ENCODE results near the gene LEFTY2.

The LEFTY2 gene

DNA sequence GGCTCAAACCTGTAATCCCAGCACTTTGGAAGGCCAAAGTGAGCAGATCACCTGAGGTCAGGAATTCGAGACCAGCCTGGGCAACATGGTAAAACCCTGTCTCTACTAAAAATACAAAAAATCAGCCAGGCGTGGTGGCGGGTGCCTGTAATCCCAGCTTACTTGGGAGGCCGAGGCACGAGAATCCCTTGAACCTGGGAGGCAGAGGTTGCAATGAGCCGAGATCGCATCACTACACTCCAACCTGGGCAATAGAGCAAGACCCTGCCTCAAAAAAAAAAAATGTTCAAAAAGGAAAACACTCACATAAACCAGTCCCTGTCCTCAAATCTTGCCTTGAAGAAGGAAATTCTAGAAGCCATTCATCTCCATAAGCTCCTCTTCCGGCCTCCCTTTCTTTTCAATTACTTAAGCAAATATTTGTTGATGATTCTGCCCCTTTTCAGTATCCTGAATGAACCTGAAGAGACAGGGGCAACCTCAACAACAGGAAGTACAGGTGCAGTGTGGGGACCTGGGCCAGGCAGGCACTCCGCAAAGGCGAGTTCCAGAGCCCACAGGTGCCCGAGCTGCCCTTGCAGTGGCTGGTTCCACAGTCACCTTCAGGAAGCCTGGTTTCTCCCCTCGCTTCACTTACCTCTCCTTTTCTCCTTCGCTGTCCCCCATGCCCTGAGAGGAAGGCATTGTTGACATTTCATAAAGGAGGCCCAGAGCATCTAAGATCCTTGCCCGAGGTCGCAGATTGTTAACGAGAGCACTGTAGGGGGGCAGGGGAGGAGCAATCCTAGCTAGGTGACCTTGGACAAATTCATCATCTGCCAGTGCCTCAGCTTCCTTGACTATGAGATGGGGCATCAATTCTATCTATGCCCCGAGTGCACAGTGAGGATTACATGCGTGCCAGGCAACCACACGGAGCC is 43.2 kb downstream of the LEFTY2 start:
- H3K36me3 ChIP-seq (ENCODE audit: control insufficient read depth in 2 of 2, insufficient read depth in 1 of 2, low read length in 2 of 2): no peaks in the 10 kb centered on the region
- H3K4me3 ChIP-seq (ENCODE audit: low read depth, low read length): no peak overlapping the region
- no peaks in the 10 kb centered on the region; the same call in 1 of the 2 replicates for H3K4me1 ChIP-seq (ENCODE audit: control insufficient read depth, insufficient read depth, low read length)
- H3K27ac ChIP-seq (ENCODE audit: extremely low read depth, low read depth, low read length): no peak overlapping the region
- 0 out of 2 replicates have a peak, but pooled peaks have one; percentile 31 for TF ChIP-seq ZNF658 (tag by site-specific recombination; IDR thresholded peaks at IDR 0.05)
- TF ChIP-seq ZNF626 (tag by site-specific recombination; IDR thresholded peaks at IDR 0.05): no peak
- no peak for TF ChIP-seq ZNF555 (tag by site-specific recombination; conservative IDR thresholded peaks at IDR 0.05)
- TF ChIP-seq SCRT2 (tag by site-specific recombination; IDR thresholded peaks at IDR 0.05): peak; percentile 33; the same call in 1 of the 2 replicates
- TF ChIP-seq, protein P1, sequence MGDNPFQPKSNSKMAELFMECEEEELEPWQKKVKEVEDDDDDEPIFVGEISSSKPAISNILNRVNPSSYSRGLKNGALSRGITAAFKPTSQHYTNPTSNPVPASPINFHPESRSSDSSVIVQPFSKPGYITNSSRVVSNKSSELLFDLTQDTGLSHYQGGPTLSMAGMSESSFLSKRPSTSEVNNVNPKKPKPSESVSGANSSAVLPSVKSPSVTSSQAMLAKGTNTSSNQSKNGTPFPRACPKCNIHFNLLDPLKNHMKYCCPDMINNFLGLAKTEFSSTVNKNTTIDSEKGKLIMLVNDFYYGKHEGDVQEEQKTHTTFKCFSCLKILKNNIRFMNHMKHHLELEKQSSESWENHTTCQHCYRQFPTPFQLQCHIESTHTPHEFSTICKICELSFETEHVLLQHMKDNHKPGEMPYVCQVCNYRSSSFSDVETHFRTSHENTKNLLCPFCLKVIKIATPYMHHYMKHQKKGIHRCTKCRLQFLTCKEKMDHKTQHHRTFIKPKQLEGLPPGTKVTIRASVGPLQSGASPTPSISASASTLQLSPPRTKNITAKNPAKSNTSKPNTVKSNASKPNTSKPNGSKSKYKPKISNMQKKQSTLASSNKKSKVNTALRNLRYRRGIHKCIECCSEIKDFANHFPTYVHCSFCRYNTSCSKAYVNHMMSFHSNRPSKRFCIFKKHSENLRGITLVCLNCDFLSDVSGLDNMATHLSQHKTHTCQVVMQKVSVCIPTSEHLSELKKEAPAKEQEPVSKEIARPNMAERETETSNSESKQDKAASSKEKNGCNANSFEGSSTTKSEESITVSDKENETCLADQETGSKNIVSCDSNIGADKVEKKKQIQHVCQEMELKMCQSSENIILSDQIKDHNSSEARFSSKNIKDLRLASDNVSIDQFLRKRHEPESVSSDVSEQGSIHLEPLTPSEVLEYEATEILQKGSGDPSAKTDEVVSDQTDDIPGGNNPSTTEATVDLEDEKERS (tag by site-specific recombination; IDR thresholded peaks at IDR 0.05): no peak
- TF ChIP-seq ZNF121 (tag by site-specific recombination; IDR thresholded peaks at IDR 0.05): peak; percentile 96
- TF ChIP-seq ZNF2 (tag by site-specific recombination; IDR thresholded peaks at IDR 0.05): no peak
- TF ChIP-seq MYNN (tag by site-specific recombination; IDR thresholded peaks at IDR 0.05; ENCODE audit: borderline replicate concordance): no peak
- TF ChIP-seq ZNF544 (tag by site-specific recombination; IDR thresholded peaks at IDR 0.05): no peak
- TF ChIP-seq ZNF561 (tag by site-specific recombination; IDR thresholded peaks at IDR 0.05; ENCODE audit: borderline replicate concordance): no peak
- ChIA-PET CTCF (interaction anchor here (0.6 to 3.0 kb wide), 8 partner anchors 8 to 423 kb away, joined by 3 to 21 read pairs (median 3); no protein-coding TSS in a partner anchor), POLR2A (interaction anchor here (0.5 to 2.1 kb wide), 5 partner anchors 16 to 165 kb away, joined by 3 to 17 read pairs (median 4); partner anchors contain the start of genes PYCR2 and TMEM63A)
- H3K9me3 ChIP-seq (ENCODE audit: control insufficient read depth, insufficient read depth, low read depth, low read length): no peaks in the 10 kb centered on the region

DNA sequence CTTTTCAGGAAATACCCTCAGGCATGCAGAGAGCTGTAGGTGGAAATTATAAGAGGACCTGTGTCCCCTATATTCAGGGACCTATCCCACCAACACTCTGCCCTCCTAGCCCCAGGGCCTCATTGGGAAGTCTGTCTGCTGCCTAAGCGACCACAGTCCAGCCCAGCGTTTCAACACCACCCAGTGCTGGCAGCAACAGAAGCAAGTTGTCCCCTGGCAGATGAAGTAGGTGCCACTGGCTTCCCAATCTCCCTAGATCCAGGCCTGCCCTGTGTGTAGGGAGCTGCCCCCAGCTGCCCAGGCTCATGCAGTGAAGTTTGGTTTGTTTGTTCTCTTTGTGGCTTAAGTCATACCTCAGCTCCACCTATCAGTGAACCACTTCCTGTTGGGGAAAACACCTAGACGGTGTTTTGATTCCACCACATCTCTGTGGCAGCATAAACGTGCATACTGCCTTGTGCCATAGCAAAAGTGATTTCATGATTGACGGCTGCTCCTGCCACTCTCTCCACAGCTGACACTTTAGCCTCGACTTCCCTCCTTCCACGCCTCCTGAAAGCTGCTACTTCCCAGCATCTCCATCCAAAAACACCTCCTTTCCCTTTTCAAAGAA is 44.0 kb downstream of the LEFTY2 start:
- H3K36me3 ChIP-seq (ENCODE audit: control insufficient read depth in 2 of 2, insufficient read depth in 1 of 2, low read length in 2 of 2): no peaks in the 10 kb centered on the region
- CTCF ChIA-PET: interaction anchor here (0.6 to 3.0 kb wide), 8 partner anchors 9 to 651 kb away, joined by 3 to 21 read pairs (median 3); no protein-coding TSS in a partner anchor

DNA sequence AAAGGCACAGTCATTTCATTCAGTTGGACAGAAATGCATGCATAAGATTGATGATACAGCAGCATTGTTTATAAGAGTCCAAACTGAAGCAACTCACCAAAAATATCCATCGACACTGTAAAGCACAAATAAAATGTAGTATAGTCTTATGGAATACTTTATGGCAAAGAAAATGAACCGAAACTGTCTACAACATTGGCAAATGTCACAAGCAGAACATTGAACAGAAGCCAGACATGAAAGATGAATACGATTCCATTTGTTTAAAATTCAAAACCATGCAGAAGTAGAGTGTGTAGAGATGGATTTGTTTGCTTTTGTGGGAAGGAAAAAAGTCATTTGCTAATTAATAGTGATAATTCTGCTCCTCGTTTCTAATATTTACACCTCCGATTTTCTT is 44.5 kb downstream of the LEFTY2 start:
- Histone ChIP-seq H3K4me1 (ENCODE audit: control insufficient read depth, insufficient read depth, low read length) (no peaks in the 10 kb centered on the region; the same call in 1 of the 2 replicates), H3K36me3 (ENCODE audit: control insufficient read depth in 2 of 2, insufficient read depth in 1 of 2, low read length in 2 of 2) (no peaks in the 10 kb centered on the region), H3K27ac (ENCODE audit: extremely low read depth, low read depth, low read length) (no peak overlapping the region), H3K4me3 (ENCODE audit: low read depth, low read length) (no peak overlapping the region), H3K9me3 (ENCODE audit: control insufficient read depth, insufficient read depth, low read depth, low read length) (no peaks in the 10 kb centered on the region)
- TF ChIP-seq ZNF211 (tag by site-specific recombination; IDR thresholded peaks at IDR 0.05; ENCODE audit: low read depth) (no peak), KLF1 (tag by site-specific recombination; IDR thresholded peaks at IDR 0.05) (no peak), SETDB1 (IDR thresholded peaks at IDR 0.05; ENCODE audit: insufficient read length, low read length) (no peak), ZNF521 (tag by site-specific recombination; IDR thresholded peaks at IDR 0.05) (no peak), ZNF350 (tag by site-specific recombination; IDR thresholded peaks at IDR 0.05) (no peak), ZEB2 (tag by site-specific recombination; IDR thresholded peaks at IDR 0.05) (no peak), ZNF266 (tag by site-specific recombination; IDR thresholded peaks at IDR 0.05; ENCODE audit: low read depth) (no peak), ZNF560 (tag by site-specific recombination; IDR thresholded peaks at IDR 0.05; ENCODE audit: borderline replicate concordance) (no peak), ZNF501 (tag by site-specific recombination; IDR thresholded peaks at IDR 0.05) (no peak), ZNF10 (tag by site-specific recombination; IDR thresholded peaks at IDR 0.05) (no peak), ZNF549 (tag by site-specific recombination; IDR thresholded peaks at IDR 0.05) (no peak)
- TF ChIP-seq, protein P2, sequence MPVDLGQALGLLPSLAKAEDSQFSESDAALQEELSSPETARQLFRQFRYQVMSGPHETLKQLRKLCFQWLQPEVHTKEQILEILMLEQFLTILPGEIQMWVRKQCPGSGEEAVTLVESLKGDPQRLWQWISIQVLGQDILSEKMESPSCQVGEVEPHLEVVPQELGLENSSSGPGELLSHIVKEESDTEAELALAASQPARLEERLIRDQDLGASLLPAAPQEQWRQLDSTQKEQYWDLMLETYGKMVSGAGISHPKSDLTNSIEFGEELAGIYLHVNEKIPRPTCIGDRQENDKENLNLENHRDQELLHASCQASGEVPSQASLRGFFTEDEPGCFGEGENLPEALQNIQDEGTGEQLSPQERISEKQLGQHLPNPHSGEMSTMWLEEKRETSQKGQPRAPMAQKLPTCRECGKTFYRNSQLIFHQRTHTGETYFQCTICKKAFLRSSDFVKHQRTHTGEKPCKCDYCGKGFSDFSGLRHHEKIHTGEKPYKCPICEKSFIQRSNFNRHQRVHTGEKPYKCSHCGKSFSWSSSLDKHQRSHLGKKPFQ (tag by site-specific recombination; IDR thresholded peaks at IDR 0.05): no peak
- ChIA-PET POLR2A (interaction anchor here (1.0 to 2.1 kb wide), 2 partner anchors 14 to 26 kb away, joined by 3 to 17 read pairs; partner anchors contain the start of gene TMEM63A), CTCF (interaction anchor here (0.6 to 3.0 kb wide), 3 partner anchors 15 to 652 kb away, joined by 3 to 21 read pairs (median 14); no protein-coding TSS in a partner anchor)

More for the DNA sequence above, 44.0 kb downstream of the LEFTY2 start:
- Histone ChIP-seq H3K9me3 (ENCODE audit: control insufficient read depth, insufficient read depth, low read depth, low read length) (no peaks in the 10 kb centered on the region), H3K4me3 (ENCODE audit: low read depth, low read length) (no peak overlapping the region), H3K4me1 (ENCODE audit: control insufficient read depth, insufficient read depth, low read length) (no peaks in the 10 kb centered on the region; the same call in 1 of the 2 replicates), H3K27ac (ENCODE audit: extremely low read depth, low read depth, low read length) (no peak overlapping the region)
- TF ChIP-seq PRDM1 (tag by site-specific recombination; IDR thresholded peaks at IDR 0.05) (peak; percentile 86), ZNF600 (tag by site-specific recombination; IDR thresholded peaks at IDR 0.05) (peak; percentile 69), SP2 (tag by site-specific recombination; IDR thresholded peaks at IDR 0.05) (0 out of 2 replicates have a peak, but pooled peaks have one; percentile 14), ZNF521 (tag by site-specific recombination; IDR thresholded peaks at IDR 0.05) (no peak), ZNF366 (tag by site-specific recombination; conservative IDR thresholded peaks at IDR 0.05) (0 out of 2 replicates have a peak, but pooled peaks have one; percentile 10)
- POLR2A ChIA-PET: interaction anchor here (0.6 to 2.1 kb wide), 3 partner anchors 15 to 166 kb away, joined by 3 to 17 read pairs (median 7); partner anchors contain the start of gene TMEM63A

All from HEK293 (cell line).